HepG2 (cell line): Measurements from ENCODE around the gene CTNNA2. TPM values are rescaled to one million over a fixed set of nuclear protein-coding genes. Genes with fewer than 3 reads are reported as not detected.

Source experiments
- ATAC-seq: fragments of 200-7000 bp; cut with Tn5 transposase; 3 replicates; pipeline ENCODE4 v1.9.1; 2020; ENCODE audit warnings: mild to moderate bottlenecking, moderate library complexity
- BruUV-seq: library from RNA; stranded (reverse); fragments of 400-500 nt; replicated peaks from 2 replicates; lab custom pipeline; 2021; lab: Mats Ljungman, UMichigan
- CTCF ChIA-PET: fragments of 300-600 bp; formaldehyde crosslinking; extraction: SDS; loops from one replicate; lab custom pipeline; 2021; ENCODE audit warnings: low total read pairs, inconsistent platforms, low intra/inter-chr PET ratio; lab: Yijun Ruan, JAX
- POLR2A ChIA-PET: fragments of 350-600 bp; sonication (Branson Sonifier 250); formaldehyde crosslinking; loops from one replicate; lab custom pipeline; 2020; ENCODE audit warnings: antibody characterized with exemption, inconsistent platforms; lab: Yijun Ruan, JAX
- DNase-seq: peaks from one replicate; pipeline ENCODE4 v3.0.0-alpha.2; 2015; ENCODE audit warnings: low spot score
- FAIRE-seq: peaks from 3 replicates; lab custom pipeline; 2011; peaks lifted over from hg19 to GRCh38; lab: Jason Lieb, UNC
- H2AFZ ChIP-seq: one replicate; pipeline ENCODE4 v1.6.1; 2011; ENCODE audit warnings: low read length, inconsistent platforms
- H3K27ac ChIP-seq: fragments of 300-600 bp; 3 replicates; pipeline ENCODE4 v1.8.0; 2011; ENCODE audit warnings: mixed run types, mild to moderate bottlenecking, mixed read lengths, low read length, inconsistent platforms; ENCODE audit not compliant: insufficient read depth; ENCODE audit errors: extremely low read length
- H3K27me3 ChIP-seq, 2 experiments: fragments of 200-600 bp in 1 of 2; 2 replicates in 1 of 2; 3 replicates in 1 of 2; pipeline versions ENCODE4 v1.6.0 to v1.8.0; 2011; ENCODE audit warnings: low read length in 2 of 2, mild to moderate bottlenecking in 2 of 2, moderate library complexity in 2 of 2, inconsistent platforms in 1 of 2; ENCODE audit not compliant: insufficient read depth in 2 of 2, control insufficient read depth in 1 of 2
- H3K36me3 ChIP-seq, 2 experiments: fragments of 200-600 bp in 1 of 2; replicated peaks in 1 of 2; 2 replicates in 1 of 2; 3 replicates in 1 of 2; pipeline versions ENCODE4 v1.5.1 to v1.8.0; 2011; ENCODE audit warnings: low read length in 2 of 2, inconsistent platforms in 1 of 2; ENCODE audit not compliant: insufficient read depth in 2 of 2, control insufficient read depth in 1 of 2
- H3K4me1 ChIP-seq: 2 replicates; pipeline ENCODE4 v1.5.1; 2012; ENCODE audit warnings: low read length, inconsistent platforms; ENCODE audit not compliant: insufficient read depth
- H3K4me2 ChIP-seq: 2 replicates; pipeline ENCODE4 v1.6.0; 2011; ENCODE audit warnings: low read depth, low read length, inconsistent platforms
- H3K4me3 ChIP-seq, 3 experiments: fragments of 200-600 bp in 1 of 3; sonication (generic), shearing (Covaris generic) in 1 of 3; replicated peaks in 1 of 3; 2 replicates each; pipeline ENCODE4 v1.5.1; 2011 to 2016; ENCODE audit warnings: low read length in 3 of 3, inconsistent platforms in 2 of 3, low read depth in 2 of 3, mild to moderate bottlenecking in 2 of 3, control low read depth in 1 of 3, mixed read lengths in 1 of 3; ENCODE audit not compliant: insufficient read depth in 1 of 3
- H3K79me2 ChIP-seq: one replicate; pipeline ENCODE4 v1.6.1; 2011; ENCODE audit warnings: low read length, inconsistent platforms; ENCODE audit not compliant: insufficient read depth
- H3K9ac ChIP-seq: 2 replicates; pipeline ENCODE4 v1.6.0; 2011; ENCODE audit warnings: mild to moderate bottlenecking, low read depth, low read length, inconsistent platforms; ENCODE audit not compliant: insufficient read depth
- H3K9me3 ChIP-seq: 2 replicates; pipeline ENCODE4 v1.5.1; 2012; ENCODE audit warnings: mild to moderate bottlenecking, low read length
- H4K20me1 ChIP-seq: 2 replicates; pipeline ENCODE4 v1.6.0; 2011; ENCODE audit warnings: inconsistent platforms, mild to moderate bottlenecking, low read length, moderate library complexity; ENCODE audit not compliant: insufficient read depth
- HBP1 ChIP-seq: IDR thresholded peaks from 2 replicates; pipeline ENCODE4 v1.6.1; 2016; ENCODE audit warnings: low read depth, control low read depth
- TFAP4 ChIP-seq: sonication (generic); IDR thresholded peaks from 2 replicates; pipeline ENCODE4 v1.6.1; 2016; ENCODE audit warnings: low read depth, borderline replicate concordance
- XRCC5 ChIP-seq: fragments of 200-400 bp; formaldehyde crosslinking; optimal IDR thresholded peaks from 2 replicates; pipeline ENCODE3; 2017; ENCODE audit warnings: mild to moderate bottlenecking, low read length
- ZNF558 ChIP-seq: sonication (generic); formaldehyde crosslinking; IDR thresholded peaks from 2 replicates; pipeline ENCODE4 v1.9.0; 2022; ENCODE audit warnings: mild to moderate bottlenecking, missing genetic modification reagents, borderline replicate concordance
- ZNF572 ChIP-seq: sonication (generic); formaldehyde crosslinking; IDR thresholded peaks from 2 replicates; pipeline ENCODE4 v1.5.1; 2020; ENCODE audit warnings: mild to moderate bottlenecking, missing genetic modification reagents
- ZNF672 ChIP-seq: sonication (generic); formaldehyde crosslinking; IDR thresholded peaks from 2 replicates; pipeline ENCODE4 v1.8.1; 2022; ENCODE audit warnings: missing genetic modification reagents
- ZNF816 ChIP-seq: sonication (generic); formaldehyde crosslinking; IDR thresholded peaks from 2 replicates; pipeline ENCODE4 v1.8.0; 2022; ENCODE audit warnings: missing genetic modification reagents, mild to moderate bottlenecking, borderline replicate concordance
- ZZZ3 ChIP-seq: sonication (generic); formaldehyde crosslinking; IDR thresholded peaks from 2 replicates; pipeline ENCODE4 v1.4.0; 2020; ENCODE audit warnings: missing genetic modification reagents, mild to moderate bottlenecking, borderline replicate concordance
- WGBS: methylation state at CpG from one replicate; pipeline ENCODE4 v1.1.6; 2017; ENCODE audit warnings: low lambda C conversion rate; 5-methylcytosine and 5-hydroxymethylcytosine counted together
- in situ Hi-C: cut with HindIII; loops from 2 replicates; pipeline ENCODE4 v1.10.0; 2017; ENCODE audit warnings: low pct_unique_long_range_greater_than_20kb; ENCODE audit not compliant: extremely low pct_ligation_motif_present
- intact Hi-C: fragments of 100-400 bp; cut with micrococcal nuclease; formaldehyde crosslinking; loops from one replicate; pipeline ENCODE4 v1.10.0; 2022; ENCODE audit not compliant: unreplicated experiment
- polyA plus RNA-seq, 8 experiments: library from polyadenylated mRNA; depleted of rRNA in 3 of 8; stranded (reverse) in 7 of 8; unstranded in 1 of 8; fragments of >200 nt; fragmentation: Illumina TruSeq in 4 of 8; extraction: Trizol in 4 of 8; gene quantifications; 2 replicates each; pipeline versions ENCODE4 v1.2.1 to v1.2.3, GENCODE V29; 2011 to 2016; ENCODE audit warnings: low read depth in 4 of 8, missing spikeins in 1 of 8, mixed read lengths in 1 of 8; ENCODE audit not compliant: insufficient read depth in 1 of 8
- total RNA-seq, 5 experiments: library from RNA; depleted of rRNA; stranded (reverse); fragments of >200 nt; fragmentation: Illumina TruSeq; extraction: Trizol; gene quantifications; 2 replicates each; pipeline ENCODE4 v1.2.3, GENCODE V29; 2016; ENCODE audit warnings: low read depth in 1 of 5
- TF ChIP-seq, protein P1 (sequence below): sonication (generic); formaldehyde crosslinking; IDR thresholded peaks from 2 replicates; pipeline ENCODE4 v1.5.1; 2020; ENCODE audit warnings: mild to moderate bottlenecking, missing genetic modification reagents, borderline replicate concordance
- TF ChIP-seq, protein P2 (sequence below): sonication (generic); formaldehyde crosslinking; IDR thresholded peaks from 2 replicates; pipeline ENCODE4 v1.9.0; 2021; ENCODE audit warnings: missing genetic modification reagents, mild to moderate bottlenecking, borderline replicate concordance

The CTNNA2 gene
- total and polyA plus RNA-seq, 2 of the 13 experiments (the other 11 are each of a cell fraction or from before 2014, with no cell fraction given) = not detected

GRCh38 chr2:80258793-80259192 is 745.9 kb downstream of the CTNNA2 start (continued):
- no peak for TF ChIP-seq HBP1 (CRISPR knock-in tag)
- TF ChIP-seq, protein P1, sequence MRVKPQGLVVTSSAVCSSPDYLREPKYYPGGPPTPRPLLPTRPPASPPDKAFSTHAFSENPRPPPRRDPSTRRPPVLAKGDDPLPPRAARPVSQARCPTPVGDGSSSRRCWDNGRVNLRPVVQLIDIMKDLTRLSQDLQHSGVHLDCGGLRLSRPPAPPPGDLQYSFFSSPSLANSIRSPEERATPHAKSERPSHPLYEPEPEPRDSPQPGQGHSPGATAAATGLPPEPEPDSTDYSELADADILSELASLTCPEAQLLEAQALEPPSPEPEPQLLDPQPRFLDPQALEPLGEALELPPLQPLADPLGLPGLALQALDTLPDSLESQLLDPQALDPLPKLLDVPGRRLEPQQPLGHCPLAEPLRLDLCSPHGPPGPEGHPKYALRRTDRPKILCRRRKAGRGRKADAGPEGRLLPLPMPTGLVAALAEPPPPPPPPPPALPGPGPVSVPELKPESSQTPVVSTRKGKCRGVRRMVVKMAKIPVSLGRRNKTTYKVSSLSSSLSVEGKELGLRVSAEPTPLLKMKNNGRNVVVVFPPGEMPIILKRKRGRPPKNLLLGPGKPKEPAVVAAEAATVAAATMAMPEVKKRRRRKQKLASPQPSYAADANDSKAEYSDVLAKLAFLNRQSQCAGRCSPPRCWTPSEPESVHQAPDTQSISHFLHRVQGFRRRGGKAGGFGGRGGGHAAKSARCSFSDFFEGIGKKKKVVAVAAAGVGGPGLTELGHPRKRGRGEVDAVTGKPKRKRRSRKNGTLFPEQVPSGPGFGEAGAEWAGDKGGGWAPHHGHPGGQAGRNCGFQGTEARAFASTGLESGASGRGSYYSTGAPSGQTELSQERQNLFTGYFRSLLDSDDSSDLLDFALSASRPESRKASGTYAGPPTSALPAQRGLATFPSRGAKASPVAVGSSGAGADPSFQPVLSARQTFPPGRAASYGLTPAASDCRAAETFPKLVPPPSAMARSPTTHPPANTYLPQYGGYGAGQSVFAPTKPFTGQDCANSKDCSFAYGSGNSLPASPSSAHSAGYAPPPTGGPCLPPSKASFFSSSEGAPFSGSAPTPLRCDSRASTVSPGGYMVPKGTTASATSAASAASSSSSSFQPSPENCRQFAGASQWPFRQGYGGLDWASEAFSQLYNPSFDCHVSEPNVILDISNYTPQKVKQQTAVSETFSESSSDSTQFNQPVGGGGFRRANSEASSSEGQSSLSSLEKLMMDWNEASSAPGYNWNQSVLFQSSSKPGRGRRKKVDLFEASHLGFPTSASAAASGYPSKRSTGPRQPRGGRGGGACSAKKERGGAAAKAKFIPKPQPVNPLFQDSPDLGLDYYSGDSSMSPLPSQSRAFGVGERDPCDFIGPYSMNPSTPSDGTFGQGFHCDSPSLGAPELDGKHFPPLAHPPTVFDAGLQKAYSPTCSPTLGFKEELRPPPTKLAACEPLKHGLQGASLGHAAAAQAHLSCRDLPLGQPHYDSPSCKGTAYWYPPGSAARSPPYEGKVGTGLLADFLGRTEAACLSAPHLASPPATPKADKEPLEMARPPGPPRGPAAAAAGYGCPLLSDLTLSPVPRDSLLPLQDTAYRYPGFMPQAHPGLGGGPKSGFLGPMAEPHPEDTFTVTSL (CRISPR knock-in tag) = no peak
- no peak for TF ChIP-seq ZNF572 (CRISPR knock-in tag)
- no peak for TF ChIP-seq ZZZ3 (CRISPR knock-in tag)

GRCh38 chr2:80259292-80259691 is 746.4 kb downstream of the CTNNA2 start:
- no peak for FAIRE-seq
- no peak overlapping the region for H3K4me3 ChIP-seq
- POLR2A ChIA-PET = no interaction called here
- no peak overlapping the region for H2AFZ ChIP-seq
- intact Hi-C loops = no loop called here
- WGBS = 45% methylated on average over 3 of the region's 3 CpGs
- H3K36me3 ChIP-seq = no peaks in the 10 kb centered on the region
- no peaks in the 10 kb centered on the region for H3K9me3 ChIP-seq
- CTCF ChIA-PET = no interaction called here
- H3K9ac ChIP-seq = no peak overlapping the region
- H4K20me1 ChIP-seq = no peaks in the 10 kb centered on the region
- BruUV-seq = no TSS peak
- in situ Hi-C loops = no loop called here
- DNase-seq = no peak
- no peak overlapping the region for H3K4me2 ChIP-seq
- no peaks in the 10 kb centered on the region for H3K79me2 ChIP-seq
- H3K4me1 ChIP-seq = no peaks in the 10 kb centered on the region
- H3K27ac ChIP-seq = no peak overlapping the region
- H3K27me3 ChIP-seq = no peaks in the 10 kb centered on the region
- ATAC-seq = no peak
- no peak for TF ChIP-seq ZNF672 (CRISPR knock-in tag)
- TF ChIP-seq XRCC5 = no peak
- TF ChIP-seq, protein P2, sequence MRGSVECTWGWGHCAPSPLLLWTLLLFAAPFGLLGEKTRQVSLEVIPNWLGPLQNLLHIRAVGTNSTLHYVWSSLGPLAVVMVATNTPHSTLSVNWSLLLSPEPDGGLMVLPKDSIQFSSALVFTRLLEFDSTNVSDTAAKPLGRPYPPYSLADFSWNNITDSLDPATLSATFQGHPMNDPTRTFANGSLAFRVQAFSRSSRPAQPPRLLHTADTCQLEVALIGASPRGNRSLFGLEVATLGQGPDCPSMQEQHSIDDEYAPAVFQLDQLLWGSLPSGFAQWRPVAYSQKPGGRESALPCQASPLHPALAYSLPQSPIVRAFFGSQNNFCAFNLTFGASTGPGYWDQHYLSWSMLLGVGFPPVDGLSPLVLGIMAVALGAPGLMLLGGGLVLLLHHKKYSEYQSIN = no peak
- no peak for TF ChIP-seq ZNF816
- TF ChIP-seq ZNF558 (CRISPR knock-in tag) = no peak
- TF ChIP-seq TFAP4 = no peak
